ENCODE data around the gene ARHGEF25. TPM values are rescaled to one million over a fixed set of nuclear protein-coding genes. Genes with fewer than 3 reads are reported as not detected.

The ARHGEF25 gene
- total and polyA plus RNA-seq, 2 of the 4 experiments (the other 2 are of a cell fraction), result 6.3 to 17.9 TPM

- CTCF ChIA-PET, result no interaction called here
These were observed 42.4 kb upstream of the ARHGEF25 start for GRCh38 chr12:57568838-57569237.

More at GRCh38 chr12:57568838-57569237, 42.4 kb upstream of the ARHGEF25 start:
- Histone ChIP-seq H3K56ac (ENCODE audit: extremely low read depth, insufficient read depth, low read length) (no peak overlapping the region), H3K4me3 (ENCODE audit: insufficient read depth, low read depth, low read length) (no peak overlapping the region), H4K8ac (ENCODE audit: low read depth in 2 of 2, low read length in 2 of 2) (no peak overlapping the region), H2AFZ (replicated peaks; ENCODE audit: low read length, poor library complexity) (peak overlapping the region; percentile 32), H2BK20ac (ENCODE audit: low read depth, low read length) (no peak overlapping the region), H2AK5ac (ENCODE audit: low read depth, low read length) (no peak overlapping the region), H4K91ac (ENCODE audit: insufficient read depth, low read depth, low read length) (no peak overlapping the region), H3K23ac (ENCODE audit: low read depth, low read length) (no peak overlapping the region), H2BK15ac (ENCODE audit: low read depth, low read length) (no peak overlapping the region), H3K9ac (ENCODE audit: low read depth, low read length) (no peak overlapping the region), H3K9me3 (ENCODE audit: control insufficient read depth, insufficient read depth, low read length) (no peaks in the 10 kb centered on the region), H3K9me1 (ENCODE audit: insufficient read depth, low read length) (no peaks in the 10 kb centered on the region), H2AK9ac (replicated peaks; ENCODE audit: low read depth, low read length, poor library complexity) (no peak overlapping the region), H4K5ac (ENCODE audit: low read depth, low read length) (no peak overlapping the region), H3K79me1 (ENCODE audit: low read depth in 1 of 2, low read length in 2 of 2) (no peaks in the 10 kb centered on the region), H3K4ac (ENCODE audit: low read depth, low read length) (no peak overlapping the region), H3K14ac (replicated peaks; ENCODE audit: low read depth, low read length) (no peak overlapping the region), H3K27me3 (ENCODE audit: control insufficient read depth, insufficient read depth, low read length) (peaks cover 17% of the 10 kb centered on the region), H4K20me1 (ENCODE audit: insufficient read depth, low read length) (no peaks in the 10 kb centered on the region), H3K4me2 (ENCODE audit: low read depth, low read length) (no peak overlapping the region), H2BK5ac (ENCODE audit: low read depth, low read length, poor library complexity, severe bottlenecking) (no peak overlapping the region), H2BK120ac (ENCODE audit: low read depth, low read length) (no peak overlapping the region), H3K18ac (ENCODE audit: low read depth, low read length) (no peak overlapping the region), H3K27ac (ENCODE audit: insufficient read depth, low read length) (no peak overlapping the region), H3K36me3 (ENCODE audit: control insufficient read depth, insufficient read depth, low read length) (no peaks in the 10 kb centered on the region), H3K4me1 (ENCODE audit: control insufficient read depth, insufficient read depth, low read length) (no peaks in the 10 kb centered on the region)
- ATAC-seq (ENCODE audit: low read depth) (no peak), DNase-seq (no peak)
- in situ Hi-C loops (cut with MboI; ENCODE audit: low sequenced_read_pairs) (no loop called here), dilution Hi-C loops (cut with HindIII; ENCODE audit: low sequenced_read_pairs, unreplicated experiment) (loop anchor here (25.0 kb wide), 1 partner anchor 93 kb away; no protein-coding TSS in a partner anchor), intact Hi-C loops (cut with micrococcal nuclease) (loop anchor here (10.0 kb wide), 1 partner anchor 1296 kb away; no protein-coding TSS in a partner anchor)
- no CpG with 5 or more reads among the region's 6 CpGs for WGBS, 2 experiments (ENCODE audit: extremely low coverage in 2 of 2, insufficient read length in 1 of 2)
- TF ChIP-seq CEBPB (IDR thresholded peaks at IDR 0.05; ENCODE audit: low read depth, low read length) (no peak), POLR2A (IDR thresholded peaks at IDR 0.05; ENCODE audit: low read depth, low read length) (no peak), SMC3 (IDR thresholded peaks at IDR 0.05; ENCODE audit: low read depth, low read length) (no peak), RAD21 (IDR thresholded peaks at IDR 0.05; ENCODE audit: low read length) (no peak), MXI1 (IDR thresholded peaks at IDR 0.05; ENCODE audit: borderline replicate concordance, low read depth, low read length) (no peak), RCOR1 (IDR thresholded peaks at IDR 0.05; ENCODE audit: insufficient replicate concordance, low read length) (no peak), NFE2L2 (IDR thresholded peaks at IDR 0.05; ENCODE audit: low read depth, low read length) (no peak), FOS (IDR thresholded peaks at IDR 0.05; ENCODE audit: low read depth, low read length) (no peak), MAZ (IDR thresholded peaks at IDR 0.05; ENCODE audit: borderline replicate concordance, low read depth, low read length) (no peak), BHLHE40 (IDR thresholded peaks at IDR 0.05; ENCODE audit: low read depth, low read length) (no peak), CHD1 (IDR thresholded peaks at IDR 0.05; ENCODE audit: low read depth, low read length) (no peak), MAFK (IDR thresholded peaks at IDR 0.05; ENCODE audit: low read depth, low read length) (no peak), RFX5 (IDR thresholded peaks at IDR 0.05; ENCODE audit: low read depth, low read length) (no peak)
- TF ChIP-seq, protein P1, sequence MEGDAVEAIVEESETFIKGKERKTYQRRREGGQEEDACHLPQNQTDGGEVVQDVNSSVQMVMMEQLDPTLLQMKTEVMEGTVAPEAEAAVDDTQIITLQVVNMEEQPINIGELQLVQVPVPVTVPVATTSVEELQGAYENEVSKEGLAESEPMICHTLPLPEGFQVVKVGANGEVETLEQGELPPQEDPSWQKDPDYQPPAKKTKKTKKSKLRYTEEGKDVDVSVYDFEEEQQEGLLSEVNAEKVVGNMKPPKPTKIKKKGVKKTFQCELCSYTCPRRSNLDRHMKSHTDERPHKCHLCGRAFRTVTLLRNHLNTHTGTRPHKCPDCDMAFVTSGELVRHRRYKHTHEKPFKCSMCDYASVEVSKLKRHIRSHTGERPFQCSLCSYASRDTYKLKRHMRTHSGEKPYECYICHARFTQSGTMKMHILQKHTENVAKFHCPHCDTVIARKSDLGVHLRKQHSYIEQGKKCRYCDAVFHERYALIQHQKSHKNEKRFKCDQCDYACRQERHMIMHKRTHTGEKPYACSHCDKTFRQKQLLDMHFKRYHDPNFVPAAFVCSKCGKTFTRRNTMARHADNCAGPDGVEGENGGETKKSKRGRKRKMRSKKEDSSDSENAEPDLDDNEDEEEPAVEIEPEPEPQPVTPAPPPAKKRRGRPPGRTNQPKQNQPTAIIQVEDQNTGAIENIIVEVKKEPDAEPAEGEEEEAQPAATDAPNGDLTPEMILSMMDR (conservative IDR thresholded peaks at IDR 0.05; ENCODE audit: low read depth, low read length), result no peak
- TF ChIP-seq, protein P2, sequence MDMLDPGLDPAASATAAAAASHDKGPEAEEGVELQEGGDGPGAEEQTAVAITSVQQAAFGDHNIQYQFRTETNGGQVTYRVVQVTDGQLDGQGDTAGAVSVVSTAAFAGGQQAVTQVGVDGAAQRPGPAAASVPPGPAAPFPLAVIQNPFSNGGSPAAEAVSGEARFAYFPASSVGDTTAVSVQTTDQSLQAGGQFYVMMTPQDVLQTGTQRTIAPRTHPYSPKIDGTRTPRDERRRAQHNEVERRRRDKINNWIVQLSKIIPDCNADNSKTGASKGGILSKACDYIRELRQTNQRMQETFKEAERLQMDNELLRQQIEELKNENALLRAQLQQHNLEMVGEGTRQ (IDR thresholded peaks at IDR 0.05; ENCODE audit: low read depth, low read length), result no peak
- no TSS peak for BruUV-seq (replicated peaks)
- POLR2A ChIA-PET (ENCODE audit: unreplicated experiment), result no interaction called here

All from IMR-90 (cell line).